HL-60 (cell line): ENCODE data around the gene SUPT3H.

Experiments
- GABPA ChIP-seq: IDR thresholded peaks from 2 replicates; pipeline ENCODE4 v1.6.1; 2012; ENCODE audit warnings: low read depth
- POLR2AphosphoS5 ChIP-seq: IDR thresholded peaks from 2 replicates; pipeline ENCODE4 v1.6.1; 2012; ENCODE audit warnings: low read depth
- TF ChIP-seq, protein P1 (sequence below): IDR thresholded peaks from one replicate; pipeline ENCODE4 v1.5.1; 2011; ENCODE audit warnings: low read length, control low read depth, inconsistent platforms; ENCODE audit not compliant: insufficient read depth
- TF ChIP-seq, protein P2 (sequence below): IDR thresholded peaks from 2 replicates; pipeline ENCODE4 v1.6.1; 2012; ENCODE audit warnings: low read depth; ENCODE audit not compliant: insufficient replicate concordance

DNA sequence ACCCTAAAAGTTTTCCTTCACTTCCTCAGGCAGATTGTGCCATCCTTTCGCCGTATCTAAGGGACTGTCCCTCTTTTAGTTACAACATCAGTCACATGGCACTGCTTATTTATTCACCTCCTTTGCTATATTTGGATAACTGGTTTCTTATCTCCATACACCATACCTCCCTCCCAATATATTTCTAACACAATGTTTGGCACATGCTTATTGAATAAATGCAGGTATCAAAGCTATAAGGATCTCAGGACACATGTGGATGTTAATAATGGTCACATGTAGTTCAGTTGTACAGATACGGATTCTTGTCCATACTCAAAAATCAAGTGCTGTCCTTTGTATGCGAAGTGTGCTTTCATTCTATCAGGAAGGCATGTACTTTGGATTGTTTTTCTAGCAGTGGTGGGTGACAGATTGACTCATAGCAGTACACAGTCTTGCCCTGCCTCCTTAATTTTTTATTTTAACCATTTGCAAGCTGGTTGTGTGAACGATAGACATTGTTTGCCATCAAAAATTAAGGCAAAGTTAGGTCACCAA, 456.7 kb downstream of the SUPT3H start:
- no peak for TF ChIP-seq POLR2AphosphoS5
- TF ChIP-seq, protein P1, sequence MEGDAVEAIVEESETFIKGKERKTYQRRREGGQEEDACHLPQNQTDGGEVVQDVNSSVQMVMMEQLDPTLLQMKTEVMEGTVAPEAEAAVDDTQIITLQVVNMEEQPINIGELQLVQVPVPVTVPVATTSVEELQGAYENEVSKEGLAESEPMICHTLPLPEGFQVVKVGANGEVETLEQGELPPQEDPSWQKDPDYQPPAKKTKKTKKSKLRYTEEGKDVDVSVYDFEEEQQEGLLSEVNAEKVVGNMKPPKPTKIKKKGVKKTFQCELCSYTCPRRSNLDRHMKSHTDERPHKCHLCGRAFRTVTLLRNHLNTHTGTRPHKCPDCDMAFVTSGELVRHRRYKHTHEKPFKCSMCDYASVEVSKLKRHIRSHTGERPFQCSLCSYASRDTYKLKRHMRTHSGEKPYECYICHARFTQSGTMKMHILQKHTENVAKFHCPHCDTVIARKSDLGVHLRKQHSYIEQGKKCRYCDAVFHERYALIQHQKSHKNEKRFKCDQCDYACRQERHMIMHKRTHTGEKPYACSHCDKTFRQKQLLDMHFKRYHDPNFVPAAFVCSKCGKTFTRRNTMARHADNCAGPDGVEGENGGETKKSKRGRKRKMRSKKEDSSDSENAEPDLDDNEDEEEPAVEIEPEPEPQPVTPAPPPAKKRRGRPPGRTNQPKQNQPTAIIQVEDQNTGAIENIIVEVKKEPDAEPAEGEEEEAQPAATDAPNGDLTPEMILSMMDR, result no peak
- TF ChIP-seq, protein P2, sequence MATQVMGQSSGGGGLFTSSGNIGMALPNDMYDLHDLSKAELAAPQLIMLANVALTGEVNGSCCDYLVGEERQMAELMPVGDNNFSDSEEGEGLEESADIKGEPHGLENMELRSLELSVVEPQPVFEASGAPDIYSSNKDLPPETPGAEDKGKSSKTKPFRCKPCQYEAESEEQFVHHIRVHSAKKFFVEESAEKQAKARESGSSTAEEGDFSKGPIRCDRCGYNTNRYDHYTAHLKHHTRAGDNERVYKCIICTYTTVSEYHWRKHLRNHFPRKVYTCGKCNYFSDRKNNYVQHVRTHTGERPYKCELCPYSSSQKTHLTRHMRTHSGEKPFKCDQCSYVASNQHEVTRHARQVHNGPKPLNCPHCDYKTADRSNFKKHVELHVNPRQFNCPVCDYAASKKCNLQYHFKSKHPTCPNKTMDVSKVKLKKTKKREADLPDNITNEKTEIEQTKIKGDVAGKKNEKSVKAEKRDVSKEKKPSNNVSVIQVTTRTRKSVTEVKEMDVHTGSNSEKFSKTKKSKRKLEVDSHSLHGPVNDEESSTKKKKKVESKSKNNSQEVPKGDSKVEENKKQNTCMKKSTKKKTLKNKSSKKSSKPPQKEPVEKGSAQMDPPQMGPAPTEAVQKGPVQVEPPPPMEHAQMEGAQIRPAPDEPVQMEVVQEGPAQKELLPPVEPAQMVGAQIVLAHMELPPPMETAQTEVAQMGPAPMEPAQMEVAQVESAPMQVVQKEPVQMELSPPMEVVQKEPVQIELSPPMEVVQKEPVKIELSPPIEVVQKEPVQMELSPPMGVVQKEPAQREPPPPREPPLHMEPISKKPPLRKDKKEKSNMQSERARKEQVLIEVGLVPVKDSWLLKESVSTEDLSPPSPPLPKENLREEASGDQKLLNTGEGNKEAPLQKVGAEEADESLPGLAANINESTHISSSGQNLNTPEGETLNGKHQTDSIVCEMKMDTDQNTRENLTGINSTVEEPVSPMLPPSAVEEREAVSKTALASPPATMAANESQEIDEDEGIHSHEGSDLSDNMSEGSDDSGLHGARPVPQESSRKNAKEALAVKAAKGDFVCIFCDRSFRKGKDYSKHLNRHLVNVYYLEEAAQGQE, result no peak
- TF ChIP-seq GABPA, result no peak
